GM15510 (cell line): ENCODE measurements around the gene PITPNM1.
A peak's percentile ranks its signal among the peaks of the same experiment; 100 is the strongest.

Source experiments
- POLR2A ChIP-seq: IDR thresholded peaks from 3 replicates; pipeline ENCODE4 v1.6.1; 2011; ENCODE audit warnings: borderline replicate concordance; ENCODE audit not compliant: insufficient read length; ENCODE audit errors: extremely low read depth

Gene PITPNM1

GRCh38 chr11:67504950-67505581 lies at the start of gene PITPNM1:
Gene PITPNM1, minus strand, starts transcription at chr11:67505363. Its CDS starts 1,183 bp downstream, at chr11:67504180.
- peak; percentile 57 for TF ChIP-seq POLR2A

GRCh38 chr11:67551127-67551526 lies 46.0 kb upstream of the PITPNM1 start:
- TF ChIP-seq POLR2A, result no peak

- TF ChIP-seq POLR2A, result no peak
Measured at GRCh38 chr11:67548555-67549110, 43.5 kb upstream of the PITPNM1 start.

- TF ChIP-seq POLR2A, result no peak
Measured at GRCh38 chr11:67545280-67545679, 40.1 kb upstream of the PITPNM1 start.

- TF ChIP-seq POLR2A, result no peak
Measured at GRCh38 chr11:67544616-67545242, 39.6 kb upstream of the PITPNM1 start.

GRCh38 chr11:67543585-67543984 lies 38.4 kb upstream of the PITPNM1 start:
- TF ChIP-seq POLR2A, result no peak

GRCh38 chr11:67542971-67543370 lies 37.8 kb upstream of the PITPNM1 start:
- no peak for TF ChIP-seq POLR2A

GRCh38 chr11:67542169-67542568 lies 37.0 kb upstream of the PITPNM1 start:
- no peak for TF ChIP-seq POLR2A

GRCh38 chr11:67541198-67541597 lies 36.0 kb upstream of the PITPNM1 start:
- TF ChIP-seq POLR2A, result no peak

- TF ChIP-seq POLR2A, result no peak
Measured at GRCh38 chr11:67539550-67539949, 34.4 kb upstream of the PITPNM1 start.

GRCh38 chr11:67538823-67539505 lies 33.8 kb upstream of the PITPNM1 start:
- TF ChIP-seq POLR2A, result no peak

- no peak for TF ChIP-seq POLR2A
Measured at GRCh38 chr11:67538306-67538705, 33.1 kb upstream of the PITPNM1 start.

- no peak for TF ChIP-seq POLR2A
Measured at GRCh38 chr11:67535561-67535960, 30.4 kb upstream of the PITPNM1 start.

GRCh38 chr11:67534070-67534679 lies 29.0 kb upstream of the PITPNM1 start:
- TF ChIP-seq POLR2A, result no peak

GRCh38 chr11:67532889-67533288 lies 27.7 kb upstream of the PITPNM1 start:
- no peak for TF ChIP-seq POLR2A
